Activated T-cell treated with anti-CD3 and anti-CD28 coated beads, Interleukin-2, amount 50 U/mL, for 48 hours (primary cell): ENCODE results near the gene FOXO6.

ENCODE experiments used
- DNase-seq, 2 experiments: peaks; one replicate each; pipeline ENCODE4 v3.0.0-alpha.2; 2020

The FOXO6 gene

DNA sequence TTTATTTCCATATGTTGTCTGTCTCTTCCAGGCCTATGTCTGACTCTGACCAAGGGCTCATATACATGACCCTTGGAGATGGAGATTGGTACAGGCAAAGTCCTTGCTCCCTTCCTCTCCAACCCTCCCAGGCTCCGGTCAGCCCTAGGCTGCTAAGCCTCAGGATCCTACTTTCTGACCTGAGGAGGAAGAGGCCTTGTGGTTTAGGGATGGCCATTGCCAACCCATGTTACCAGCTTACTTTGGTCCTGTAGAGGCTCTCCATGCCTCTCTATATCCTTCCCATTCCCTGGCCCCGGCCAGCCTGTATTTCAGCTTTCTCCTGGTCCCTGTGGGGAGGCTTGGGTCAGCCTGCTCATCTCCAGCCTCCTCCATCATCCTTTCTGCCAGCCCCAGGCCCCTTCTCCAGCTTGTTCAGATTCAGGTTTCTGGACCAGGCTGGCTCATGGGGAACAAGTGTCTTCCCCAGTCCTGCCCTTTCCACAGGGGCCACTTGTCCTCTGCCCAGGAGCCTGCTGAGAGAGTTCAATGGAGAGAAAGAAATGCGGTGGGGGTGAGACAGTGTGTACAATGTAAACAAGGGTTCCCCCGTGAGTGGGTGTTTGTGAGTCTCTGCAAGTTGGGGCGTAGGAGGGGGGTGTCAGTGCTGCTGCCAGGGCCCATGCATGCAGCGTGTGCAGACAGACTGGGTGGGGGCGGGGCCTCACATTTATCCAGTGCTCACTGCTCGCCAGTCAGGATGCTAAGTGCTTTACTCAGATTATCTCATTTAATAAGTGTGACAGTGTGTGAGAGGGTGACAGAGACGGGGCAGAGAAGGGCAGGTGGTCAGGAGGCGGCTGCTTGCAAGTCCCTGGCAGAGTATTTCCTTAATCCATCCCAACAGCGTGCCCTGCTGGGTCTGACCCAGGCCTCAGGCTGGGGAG is 31.3 kb upstream of the FOXO6 start:
- no peak for DNase-seq

DNA sequence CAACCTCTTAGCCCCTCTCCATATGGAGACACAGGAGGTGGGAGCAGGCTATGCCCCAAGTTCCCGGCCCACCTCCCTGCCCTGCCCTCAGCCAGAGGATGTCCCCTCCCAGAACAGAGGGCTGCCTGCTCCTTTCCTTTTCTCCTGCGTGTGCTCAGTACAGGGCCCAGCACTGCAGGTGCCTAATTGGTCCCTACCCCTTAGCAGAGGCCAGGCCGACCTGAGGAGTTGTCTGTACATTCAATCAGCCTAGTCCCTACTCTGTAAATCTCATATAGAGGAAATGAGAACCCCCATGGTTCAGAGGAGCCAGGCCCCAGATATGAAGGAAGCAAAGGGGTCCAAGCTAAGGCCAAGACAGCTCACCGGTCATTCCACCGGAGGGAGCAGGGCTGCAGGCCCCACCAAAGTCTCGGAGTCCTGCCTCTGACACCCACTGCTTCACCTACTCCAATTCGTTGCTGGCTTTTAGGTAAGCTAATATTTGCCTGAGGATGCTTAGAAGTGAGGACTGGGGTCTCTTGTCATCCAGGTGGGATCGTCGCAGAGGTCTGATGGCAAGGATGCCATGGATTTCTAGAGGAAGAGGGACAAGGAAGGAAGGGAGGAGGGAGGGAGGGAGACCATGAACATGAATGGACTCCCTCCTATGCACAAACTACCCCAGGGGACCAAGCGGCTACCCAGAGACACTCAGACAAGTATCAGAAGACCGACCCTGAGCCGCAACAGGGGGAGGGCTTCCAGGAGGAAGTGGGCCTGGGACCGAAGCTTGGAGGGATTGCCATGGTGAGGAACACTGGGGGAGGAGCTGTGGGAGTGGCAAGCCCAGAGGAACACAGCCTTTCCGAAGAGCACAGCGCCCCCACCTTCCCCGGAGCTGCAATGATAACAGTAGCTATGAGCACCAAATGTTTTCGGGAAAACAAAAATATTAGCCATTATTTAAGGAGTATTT is 30.4 kb upstream of the FOXO6 start:
- DNase-seq = no peak

DNA sequence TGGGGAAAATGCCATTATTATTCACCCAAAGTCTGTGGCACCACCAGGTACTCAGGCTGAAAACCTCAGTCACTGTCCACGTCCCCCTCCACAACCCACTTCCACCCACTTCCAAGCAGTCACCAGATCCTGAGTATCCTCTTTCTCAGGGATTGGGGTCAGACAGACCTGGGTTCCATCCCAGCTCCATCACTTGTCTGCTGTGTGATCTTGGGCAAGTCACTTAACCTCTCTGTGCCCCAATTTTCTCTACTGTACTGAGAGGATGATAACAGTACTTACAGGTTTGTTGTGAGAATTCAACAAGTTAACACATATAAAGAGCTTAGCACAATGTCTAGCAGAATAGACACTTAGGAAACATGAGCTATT is 29.7 kb upstream of the FOXO6 start:
- DNase-seq = no peak

DNA sequence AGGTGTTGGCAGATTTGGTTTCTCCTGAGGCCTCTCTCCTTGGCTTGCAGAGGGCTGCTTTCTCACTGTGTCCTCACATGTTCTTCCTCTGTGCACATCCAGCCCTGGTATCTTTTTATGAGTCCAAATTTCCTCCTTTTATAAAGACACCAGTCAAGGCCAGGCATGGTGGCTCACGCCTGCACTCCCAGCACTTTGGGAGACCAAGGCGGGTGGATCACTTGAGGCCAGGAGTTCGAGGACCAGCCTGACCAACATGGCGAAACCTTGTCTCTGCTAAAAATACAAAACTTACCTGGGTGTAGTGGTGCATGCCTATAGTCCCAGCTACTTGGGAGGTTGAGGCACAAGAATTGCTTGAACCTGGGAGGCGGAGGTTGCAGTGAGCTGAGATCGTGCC is 29.1 kb upstream of the FOXO6 start:
- DNase-seq = peak in 1 of 2 experiments; percentile 2

DNA sequence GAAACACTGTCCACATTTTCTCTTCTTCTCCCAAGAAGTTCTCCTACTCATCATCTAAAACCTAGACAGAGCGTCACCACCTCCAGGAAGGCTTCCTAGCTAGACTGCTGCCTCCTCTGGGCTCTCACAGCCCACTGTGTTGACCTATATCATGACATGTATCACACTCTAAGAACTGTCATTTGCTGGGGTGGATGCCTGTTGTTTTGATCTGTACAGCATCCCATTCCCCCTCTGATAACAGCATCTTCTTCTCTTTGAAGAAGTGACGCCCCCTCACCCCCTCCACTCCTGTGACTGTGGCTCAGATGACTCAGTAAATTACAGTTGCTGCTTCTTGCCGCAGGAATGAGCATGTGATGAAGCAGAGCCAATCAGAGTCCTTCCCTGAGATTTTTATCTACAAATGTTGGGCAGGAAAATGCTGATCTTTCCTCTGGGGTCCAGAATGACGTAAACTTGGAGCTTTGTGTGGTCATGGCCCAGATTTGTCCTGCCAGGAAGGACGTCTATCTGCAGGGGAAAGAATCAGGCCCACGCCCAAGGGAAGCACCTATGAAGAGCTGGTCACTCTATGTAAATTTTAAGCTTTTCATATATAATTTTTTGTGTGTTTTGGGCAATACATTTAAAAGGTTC is 28.0 kb upstream of the FOXO6 start:
- peak; percentile 20 to 35 for DNase-seq

DNA sequence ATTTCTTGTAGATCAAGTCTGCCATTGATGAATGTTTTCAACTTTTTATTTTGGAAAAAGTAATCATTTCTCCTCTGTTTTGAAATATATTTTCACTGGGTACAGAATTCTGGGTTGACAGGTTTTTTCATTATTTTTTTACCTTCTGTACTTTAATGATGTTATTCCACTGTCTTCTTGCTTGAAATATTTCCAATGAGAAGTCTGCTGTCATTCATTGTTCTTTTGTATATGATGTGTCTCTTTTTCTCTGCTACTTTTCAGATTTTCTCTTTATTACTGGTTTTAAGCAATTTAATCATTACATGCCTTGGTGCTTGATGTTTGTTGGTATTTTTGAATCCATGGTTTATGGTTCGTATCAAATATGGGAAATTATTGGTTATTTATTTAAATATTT is 22.4 kb upstream of the FOXO6 start:
- DNase-seq = no peak

DNA sequence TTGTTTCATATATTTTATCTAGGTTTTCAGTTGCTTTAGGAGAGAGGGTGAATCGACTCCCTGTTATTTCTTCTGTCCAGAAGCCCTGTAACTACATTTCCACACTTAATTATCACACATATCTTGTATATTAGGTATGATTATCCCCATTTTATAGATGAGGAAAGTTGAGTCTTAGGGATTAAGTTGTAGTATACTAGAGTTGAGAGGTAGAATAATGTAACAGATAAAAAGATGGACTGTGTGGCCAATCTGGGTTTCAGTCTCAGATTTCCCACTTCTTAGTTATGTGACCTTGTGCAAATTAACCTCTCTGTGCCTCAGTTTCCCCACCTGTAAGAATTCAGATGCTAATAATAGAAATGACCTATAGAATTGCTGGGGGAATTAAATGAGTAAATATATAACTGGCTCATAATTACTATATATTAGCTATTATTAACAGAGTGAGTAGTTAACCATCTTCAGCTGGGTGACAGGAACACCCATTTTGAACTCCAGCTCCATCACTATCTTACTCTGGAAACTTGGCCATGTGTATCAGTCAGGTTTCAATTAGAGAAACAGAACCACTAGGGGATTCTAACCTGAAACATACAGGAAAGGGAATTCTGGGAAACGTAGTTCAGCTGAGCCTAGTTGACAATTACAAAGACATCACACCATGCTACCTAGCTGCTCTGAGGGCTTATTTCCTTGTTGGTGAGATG is 20.4 kb upstream of the FOXO6 start:
- DNase-seq = no peak

DNA sequence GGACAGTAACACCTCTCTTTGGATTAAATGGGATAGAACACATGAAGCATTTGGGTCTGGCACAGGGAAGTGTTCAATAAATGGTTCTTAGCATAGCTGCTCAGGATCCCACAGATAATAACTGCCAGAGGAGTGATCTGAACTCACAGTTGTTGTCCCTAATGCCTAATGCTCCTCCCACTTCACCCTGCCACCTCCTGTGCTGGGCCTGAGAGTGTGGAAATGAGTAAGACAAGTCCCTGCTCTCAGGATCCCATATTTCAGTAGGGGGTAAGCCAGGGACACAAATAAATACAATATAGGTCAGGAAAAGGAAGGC is 19.9 kb upstream of the FOXO6 start:
- peak in 1 of 2 experiments; percentile 4 for DNase-seq

DNA sequence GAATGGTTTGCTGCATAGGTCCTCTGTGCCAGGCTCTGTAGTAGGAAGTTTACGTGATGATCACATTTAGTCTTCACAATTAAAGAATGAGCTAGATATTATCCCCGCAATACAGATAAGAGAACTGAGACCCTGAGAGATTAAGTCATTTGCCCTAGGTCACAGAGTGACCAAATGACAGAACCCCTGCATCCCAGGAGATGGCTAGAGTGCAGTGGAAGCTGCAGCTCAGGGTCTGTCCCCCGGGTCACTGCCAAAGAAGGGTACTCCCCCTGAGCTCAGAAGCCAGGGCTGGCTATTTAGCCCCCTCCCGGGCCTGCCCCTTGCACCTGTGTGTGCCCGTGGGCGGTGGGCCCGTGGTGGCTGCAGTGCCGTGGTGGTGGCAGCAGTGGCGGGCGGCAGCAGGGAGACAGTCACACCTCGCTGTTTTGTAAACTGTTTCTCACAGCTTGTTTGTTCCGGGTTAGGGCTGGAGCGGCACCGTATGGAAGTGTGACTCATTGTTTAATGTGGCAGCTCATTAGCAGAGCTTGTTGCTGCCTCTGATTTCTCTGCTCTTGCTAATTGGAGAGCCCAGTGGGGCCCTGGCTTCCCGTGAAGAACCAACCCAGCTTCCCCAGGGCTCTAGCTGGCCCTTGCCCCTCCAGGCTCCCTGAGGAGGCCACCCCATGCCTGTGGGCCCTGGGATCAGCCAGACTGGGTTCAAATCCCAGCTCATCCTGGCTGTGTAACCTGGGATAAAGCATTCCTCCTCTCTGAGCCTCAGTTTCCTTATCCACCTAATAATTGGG is 19.3 kb upstream of the FOXO6 start:
- DNase-seq = peak in 1 of 2 experiments; percentile 2

DNA sequence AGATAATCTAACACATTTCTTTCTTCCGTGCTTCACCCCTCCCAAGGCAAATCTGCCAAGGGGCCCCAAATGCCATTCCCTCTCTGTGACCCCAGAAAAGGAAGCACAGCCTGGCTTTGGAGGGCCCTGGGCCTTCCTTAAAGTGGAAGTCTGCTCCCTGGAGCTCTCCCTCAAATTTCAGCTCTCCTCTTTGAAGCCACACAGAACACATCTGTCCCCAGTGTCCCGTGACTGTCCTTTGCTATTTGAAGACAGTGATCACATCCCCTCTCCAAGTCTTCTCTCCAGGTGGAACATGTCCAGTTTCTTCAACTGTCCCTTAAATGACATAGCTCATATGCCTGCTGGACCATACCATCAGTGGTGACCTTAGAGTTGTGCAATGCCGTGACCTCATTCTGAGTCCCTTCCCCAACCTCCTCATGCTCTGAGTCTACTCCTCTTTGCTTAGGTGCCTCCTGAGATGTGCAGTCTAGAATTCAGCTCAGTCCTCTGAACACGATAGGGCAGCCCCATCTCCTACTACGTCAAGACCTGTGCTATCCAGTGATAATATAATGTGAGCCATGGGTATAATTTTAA is 18.4 kb upstream of the FOXO6 start:
- DNase-seq = no peak

DNA sequence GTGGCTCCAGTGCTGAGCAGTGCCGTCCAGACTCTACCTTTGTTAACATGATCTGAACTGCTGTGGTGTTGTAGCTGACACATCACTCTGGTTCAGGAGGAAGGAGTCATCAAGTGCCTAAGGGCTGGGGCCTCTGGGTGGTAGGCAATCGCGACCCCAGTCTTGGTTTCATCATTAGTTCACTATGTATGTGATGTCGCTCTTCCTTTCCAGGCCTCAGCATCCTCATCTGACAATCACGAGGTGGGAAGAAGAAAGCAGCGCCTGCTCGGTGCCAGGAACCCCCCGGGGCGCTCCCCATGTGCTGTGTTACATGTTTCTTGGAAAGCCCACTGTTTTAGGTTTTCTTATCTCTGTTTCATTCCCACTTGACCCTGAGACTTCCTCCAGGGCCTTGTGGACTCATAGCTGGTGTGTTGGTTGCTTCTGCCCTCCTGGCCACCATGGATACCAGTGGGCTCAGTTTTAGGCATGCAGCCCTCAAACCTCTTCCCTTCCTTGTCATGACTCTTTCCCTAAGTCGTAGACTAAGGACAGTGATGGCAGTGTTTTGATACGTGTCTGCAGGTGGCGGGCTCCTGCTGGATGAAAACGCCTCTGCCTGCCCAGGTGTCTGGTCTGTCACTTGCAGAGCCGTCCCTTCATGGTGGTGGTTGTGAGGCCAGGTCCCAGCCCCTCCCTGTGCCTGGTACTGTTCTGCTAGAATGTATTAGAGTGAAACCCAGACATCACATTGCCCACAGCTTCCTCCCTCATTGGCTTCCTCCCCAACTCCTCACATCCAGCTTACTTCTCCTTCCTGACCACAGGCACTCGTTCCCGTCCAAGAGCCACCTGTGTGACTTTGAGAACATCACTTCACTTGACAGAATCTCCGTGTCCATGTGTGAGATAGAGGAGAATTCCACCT is 17.2 kb upstream of the FOXO6 start:
- peak; percentile 21 to 34 for DNase-seq

DNA sequence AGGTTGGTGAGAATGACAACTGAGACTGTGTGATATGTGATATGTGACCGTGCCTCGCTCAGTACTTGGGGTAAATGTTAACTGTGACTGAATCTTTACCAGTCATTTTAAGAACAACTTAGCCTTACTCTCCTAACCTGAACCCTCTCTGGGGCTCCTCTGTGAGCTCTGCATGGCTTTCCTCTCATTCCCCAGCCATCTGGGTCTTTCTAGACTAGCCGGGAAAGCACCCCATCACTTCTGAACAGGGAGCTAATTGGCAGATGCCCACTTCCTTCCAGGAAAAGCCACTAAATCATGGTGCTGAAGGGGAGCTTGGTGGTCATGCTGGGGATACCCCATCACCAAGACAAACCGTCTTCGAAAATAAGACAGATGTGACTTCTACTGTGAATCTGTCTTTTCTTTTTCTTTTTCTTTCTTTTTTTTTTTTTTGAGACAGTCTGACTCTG is 16.5 kb upstream of the FOXO6 start:
- peak; percentile 18 to 27 for DNase-seq

DNA sequence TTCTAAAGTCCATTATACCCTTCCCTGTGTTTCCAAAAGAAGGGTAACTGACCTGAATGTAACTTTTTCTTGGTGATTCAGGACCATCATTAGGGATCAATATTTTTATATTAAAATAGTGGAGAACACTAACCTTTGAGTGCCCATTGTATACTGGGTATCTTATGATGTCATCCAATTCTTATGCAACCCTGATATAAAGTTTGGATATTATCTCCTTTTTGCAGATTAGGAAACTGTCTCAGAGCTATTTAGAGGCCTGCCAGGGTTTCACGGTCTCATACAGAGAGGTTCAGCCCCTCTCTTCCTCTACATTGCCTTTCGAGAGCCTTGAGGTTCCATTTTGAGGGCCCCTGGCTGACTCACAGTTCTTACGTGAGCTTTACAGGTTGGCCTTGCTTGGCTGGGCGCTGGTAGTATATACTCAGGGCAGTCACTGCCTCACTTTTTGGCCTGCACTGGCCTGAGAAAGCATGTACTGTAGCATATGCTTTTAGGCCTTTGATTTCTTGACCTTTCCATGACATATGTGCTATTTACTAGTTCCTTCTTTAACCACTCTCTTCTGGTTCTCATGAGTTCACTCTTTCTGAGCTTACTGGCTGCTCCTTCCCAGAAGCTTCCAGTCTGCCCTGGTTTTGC is 15.7 kb upstream of the FOXO6 start:
- no peak for DNase-seq

DNA sequence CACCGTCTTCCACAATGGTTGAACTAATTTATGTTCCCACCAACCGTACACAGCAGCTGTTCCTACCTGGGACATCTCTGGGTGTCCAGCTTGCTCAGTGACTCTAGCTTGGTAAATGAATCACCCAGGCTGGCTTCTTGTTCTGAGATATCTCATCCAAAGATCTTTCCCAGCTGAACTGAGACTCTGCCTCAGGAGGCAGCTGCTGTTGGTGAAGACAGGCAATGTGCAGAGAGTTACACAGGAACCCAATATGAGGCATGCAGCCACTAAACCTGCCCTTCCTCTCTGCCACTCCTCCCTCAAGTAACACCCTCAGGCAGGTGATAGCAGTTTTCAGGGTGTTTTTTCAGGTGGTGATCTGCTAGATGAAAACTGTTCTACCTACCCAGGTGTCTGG is 14.0 kb upstream of the FOXO6 start:
- peak; percentile 6 to 12 for DNase-seq

DNA sequence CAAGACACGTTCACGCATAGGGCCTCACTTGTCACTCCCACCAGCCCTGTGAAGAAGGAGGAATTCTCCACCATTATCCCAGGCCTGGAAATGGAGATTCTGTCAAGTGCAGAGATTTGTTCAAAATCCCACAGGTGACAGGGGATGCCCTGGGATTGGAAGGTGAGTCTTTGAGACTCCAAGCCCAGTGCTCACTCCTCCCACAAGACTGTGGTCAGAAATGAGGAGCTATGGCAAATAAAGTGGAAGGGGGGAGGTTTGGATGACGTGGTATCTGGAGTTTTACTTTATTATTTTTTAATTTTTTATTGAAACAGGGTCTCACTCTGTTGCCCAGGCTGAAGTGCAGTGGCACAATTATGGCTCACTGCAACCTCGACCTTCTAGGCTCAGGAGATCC is 12.8 kb upstream of the FOXO6 start:
- no peak for DNase-seq

DNA sequence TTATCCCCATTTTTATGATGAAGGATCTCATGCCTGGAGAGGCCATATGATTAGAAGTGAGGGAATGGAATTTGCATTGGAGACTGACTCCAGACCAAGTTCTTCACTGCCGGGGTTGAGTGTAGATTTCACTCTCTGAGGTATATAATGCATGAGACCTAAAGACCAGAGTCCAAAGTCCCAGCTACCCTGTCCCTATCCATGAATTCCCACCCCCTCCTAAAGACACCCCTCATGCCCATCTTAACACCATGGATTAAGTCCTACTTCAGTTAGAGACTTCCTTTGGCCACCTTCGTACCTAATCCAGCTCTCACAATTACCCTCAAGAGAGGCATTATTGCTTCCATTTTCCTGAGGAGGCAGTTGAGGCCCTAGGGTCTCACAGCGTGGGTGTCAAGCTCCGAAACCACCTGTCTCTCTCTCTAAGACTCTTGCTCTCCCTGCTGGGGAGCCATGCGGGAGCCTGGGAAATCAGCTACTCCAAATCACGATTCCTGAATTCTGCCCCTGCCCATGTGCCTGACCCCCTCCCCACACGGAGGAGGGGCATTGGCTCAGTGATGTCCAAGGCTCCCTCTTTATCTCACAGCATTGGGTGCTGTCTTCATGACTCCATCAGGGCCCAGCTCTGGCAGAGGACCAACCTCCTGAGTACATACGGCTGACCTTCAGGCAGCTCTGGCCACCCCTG is 11.7 kb upstream of the FOXO6 start:
- peak in 1 of 2 experiments; percentile 3 for DNase-seq

DNA sequence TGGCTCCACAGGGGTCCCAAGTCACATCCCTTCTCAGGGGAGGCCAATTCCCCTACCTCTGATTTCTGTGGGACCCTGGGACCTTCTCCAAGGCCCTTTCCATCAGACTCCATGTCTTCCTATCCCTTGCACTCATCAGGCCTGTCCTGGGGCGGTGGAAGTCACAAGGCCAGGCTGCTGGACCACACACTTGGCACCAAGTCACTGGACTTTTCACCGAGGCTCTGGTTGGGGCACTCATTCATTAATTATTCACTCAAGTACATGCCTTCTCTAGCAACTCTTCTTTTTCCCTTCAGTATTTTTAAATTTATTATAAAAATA is 11.2 kb upstream of the FOXO6 start:
- no peak for DNase-seq

DNA sequence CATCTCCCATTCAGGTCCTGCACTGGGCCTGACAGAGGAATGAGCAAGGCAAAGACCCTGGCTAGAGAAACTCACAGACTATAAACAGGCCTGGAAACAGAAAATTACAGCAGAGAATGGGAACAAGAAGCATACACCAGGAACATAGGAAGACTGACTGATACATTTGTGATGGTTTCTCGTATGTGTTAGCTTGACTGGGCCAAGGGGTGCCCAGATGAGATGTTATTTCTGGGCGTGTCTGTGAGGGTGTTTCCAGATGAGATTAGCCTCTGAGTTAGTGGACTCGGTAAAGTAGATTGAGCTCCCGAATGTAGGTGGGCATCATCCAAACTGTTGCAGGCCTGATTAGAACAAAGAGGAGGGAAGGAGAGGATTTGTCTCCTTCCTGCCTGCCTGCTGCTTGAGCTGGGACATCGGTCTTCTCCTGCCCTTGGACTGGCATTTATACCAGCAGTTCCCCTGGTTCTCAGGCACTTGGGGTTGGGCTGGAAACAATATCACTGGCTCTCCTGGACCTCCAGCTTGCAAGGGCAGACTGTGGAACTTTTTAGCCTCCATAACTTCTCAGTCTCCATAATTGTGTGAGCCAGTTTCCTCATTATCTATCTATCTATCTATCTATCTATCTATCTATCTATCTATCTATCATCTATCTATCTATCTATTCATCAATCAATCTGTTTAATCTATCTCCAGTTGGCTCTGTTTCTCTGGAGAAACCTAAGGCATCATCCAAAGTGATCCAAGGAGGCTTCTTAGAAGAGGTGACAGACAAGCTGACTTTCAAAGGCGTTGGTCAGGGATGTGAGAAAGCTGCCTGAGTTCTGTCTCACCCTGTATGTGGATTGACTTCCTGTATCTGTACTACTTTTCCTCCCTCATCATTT is 9.7 kb upstream of the FOXO6 start:
- DNase-seq = peak in 1 of 2 experiments; percentile 10
